HEK293 (cell line): ENCODE data around the gene MUC20.

Experiments
- CTCF ChIP-seq: fragments of 450-650 bp; formaldehyde crosslinking; IDR thresholded peaks from 2 replicates; pipeline ENCODE4 v1.5.1; 2016; ENCODE audit warnings: missing biosample characterization, missing genetic modification characterization
- KLF7 ChIP-seq: fragments of 450-650 bp; formaldehyde crosslinking; IDR thresholded peaks from 2 replicates; pipeline ENCODE4 v1.5.1; 2016; ENCODE audit warnings: missing biosample characterization, missing genetic modification characterization, borderline replicate concordance
- MZF1 ChIP-seq: fragments of 450-650 bp; formaldehyde crosslinking; IDR thresholded peaks from 2 replicates; pipeline ENCODE4 v1.5.1; 2017; ENCODE audit warnings: missing biosample characterization, missing genetic modification characterization, borderline replicate concordance
- TCF7L2 ChIP-seq: IDR thresholded peaks from 2 replicates; pipeline ENCODE4 v1.6.1; 2011; ENCODE audit warnings: low read depth, mild to moderate bottlenecking, inconsistent platforms, low read length, moderate library complexity, borderline replicate concordance
- YY1 ChIP-seq: fragments of 450-650 bp; formaldehyde crosslinking; IDR thresholded peaks from 2 replicates; pipeline ENCODE4 v1.5.1; 2018; ENCODE audit warnings: missing biosample characterization, missing genetic modification characterization
- ZBTB49 ChIP-seq: fragments of 450-650 bp; formaldehyde crosslinking; IDR thresholded peaks from 2 replicates; pipeline ENCODE4 v1.5.1; 2016; ENCODE audit warnings: missing biosample characterization, missing genetic modification characterization, low read depth
- ZNF175 ChIP-seq: fragments of 450-650 bp; formaldehyde crosslinking; IDR thresholded peaks from 2 replicates; pipeline ENCODE4 v1.5.1; 2016; ENCODE audit warnings: missing biosample characterization, missing genetic modification characterization
- ZNF23 ChIP-seq: fragments of 450-650 bp; formaldehyde crosslinking; IDR thresholded peaks from 2 replicates; pipeline ENCODE4 v1.5.1; 2016; ENCODE audit warnings: missing biosample characterization, missing genetic modification characterization, borderline replicate concordance
- ZNF302 ChIP-seq: fragments of 450-650 bp; formaldehyde crosslinking; IDR thresholded peaks from 2 replicates; pipeline ENCODE4 v1.5.1; 2016; ENCODE audit warnings: missing biosample characterization, missing genetic modification characterization, low read depth
- ZNF707 ChIP-seq: fragments of 450-650 bp; formaldehyde crosslinking; IDR thresholded peaks from 2 replicates; pipeline ENCODE4 v1.5.1; 2016; ENCODE audit warnings: missing biosample characterization, missing genetic modification characterization

GRCh38 chr3:195709676-195710085 is 11.1 kb upstream of the MUC20 start:
- TF ChIP-seq ZBTB49 (tag by site-specific recombination) (no peak), YY1 (tag by site-specific recombination) (no peak), ZNF302 (no peak), CTCF (tag by site-specific recombination) (no peak), MZF1 (tag by site-specific recombination) (no peak), KLF7 (tag by site-specific recombination) (no peak), ZNF175 (tag by site-specific recombination) (no peak), TCF7L2 (no peak), ZNF23 (tag by site-specific recombination) (no peak), ZNF707 (tag by site-specific recombination) (no peak)
